Measurements from ENCODE around the gene TPX2. TPM values are rescaled to one million over a fixed set of nuclear protein-coding genes. Genes with fewer than 3 reads are reported as not detected.

Gene TPX2
- total RNA-seq, 4 donors from 2014 or later = 0.39 to 2.0 (median 0.82) TPM

- no peak for TF ChIP-seq POLR2A (IDR thresholded peaks at IDR 0.05)
- no peak for TF ChIP-seq CTCF (IDR thresholded peaks at IDR 0.05)
- DNase-seq = peak; percentile 46 to 55
- no peaks in the 10 kb centered on the region for H3K36me3 ChIP-seq
- H3K4me3 ChIP-seq (replicated peaks in 1 of 3) = no peak overlapping the region
- peaks cover 0 to 32% of the 10 kb centered on the region in 2 donors for H3K4me1 ChIP-seq
- no peaks in the 10 kb centered on the region for H3K27me3 ChIP-seq
- WGBS, 2 donors = 55 to 69% methylated on average over 6 to 11 of the region's 14 CpGs
- H3K27ac ChIP-seq = no peak overlapping the region
- H3K9me3 ChIP-seq = no peaks in the 10 kb centered on the region
- intact Hi-C loops (cut with DNase I) = loop anchor here (10.0 kb wide), 2 partner anchors 91 to 201 kb away; partner anchors contain the start of gene COX4I2
Observed at GRCh38 chr20:31835977-31836852, 97.1 kb downstream of the TPX2 start.

GRCh38 chr20:31836853-31837608, 97.9 kb downstream of the TPX2 start:
- Histone ChIP-seq H3K36me3 (no peaks in the 10 kb centered on the region), H3K4me3 (replicated peaks in 1 of 3) (no peak overlapping the region), H3K27me3 (no peaks in the 10 kb centered on the region), H3K9me3 (no peaks in the 10 kb centered on the region), H3K4me1 (peaks cover 0 to 32% of the 10 kb centered on the region in 2 donors), H3K27ac (no peak overlapping the region)
- intact Hi-C loops (cut with DNase I) = loop anchor here (10.0 kb wide), 2 partner anchors 92 to 202 kb away; partner anchors contain the start of gene COX4I2
- DNase-seq = no peak
- TF ChIP-seq CTCF (IDR thresholded peaks at IDR 0.05) = no peak
- TF ChIP-seq POLR2A (IDR thresholded peaks at IDR 0.05) = no peak
- 59 to 77% methylated on average over 3 to 5 of the region's 5 CpGs for WGBS, 2 donors

GRCh38 chr20:31837896-31838397, 98.9 kb downstream of the TPX2 start:
- Histone ChIP-seq H3K9me3 (no peaks in the 10 kb centered on the region), H3K36me3 (no peaks in the 10 kb centered on the region), H3K4me1 (peaks cover 0 to 36% of the 10 kb centered on the region in 2 donors), H3K4me3 (replicated peaks in 1 of 3) (no peak overlapping the region), H3K27me3 (no peaks in the 10 kb centered on the region), H3K27ac (peak overlapping the region in 1 of 3 donors; percentile 28)
- intact Hi-C loops (cut with DNase I) = loop anchor here (10.0 kb wide), 2 partner anchors 93 to 203 kb away; partner anchors contain the start of gene COX4I2
- TF ChIP-seq POLR2A (IDR thresholded peaks at IDR 0.05) (no peak), CTCF (IDR thresholded peaks at IDR 0.05) (no peak)
- DNase-seq = no peak
- WGBS, 2 donors = 56 to 66% methylated on average over 3 of the region's 3 CpGs

GRCh38 chr20:31838646-31839292, 99.7 kb downstream of the TPX2 start:
- H3K36me3 ChIP-seq = no peaks in the 10 kb centered on the region
- no peak for TF ChIP-seq CTCF (IDR thresholded peaks at IDR 0.05)
- no peak for TF ChIP-seq POLR2A (IDR thresholded peaks at IDR 0.05)
- intact Hi-C loops (cut with DNase I) = loop anchor here (10.0 kb wide), 2 partner anchors 94 to 204 kb away; partner anchors contain the start of gene COX4I2
- no peaks in the 10 kb centered on the region for H3K9me3 ChIP-seq
- peak in 1 of 2 donors; percentile 37 for DNase-seq
- no peak overlapping the region for H3K4me3 ChIP-seq (replicated peaks in 1 of 3)
- no peaks in the 10 kb centered on the region for H3K27me3 ChIP-seq
- WGBS, 2 donors = 73 to 75% methylated on average over 9 of the region's 9 CpGs
- H3K4me1 ChIP-seq = peaks cover 0 to 39% of the 10 kb centered on the region in 2 donors
- peak overlapping the region in 1 of 3 donors; percentile 28 for H3K27ac ChIP-seq
